BJ (cell line): ENCODE measurements around the gene SYNPO. TPM values are rescaled to one million over a fixed set of nuclear protein-coding genes. Genes with fewer than 3 reads are reported as not detected.

Experiments
- CTCF ChIA-PET: fragments of 350-600 bp; formaldehyde crosslinking; extraction: SDS; loops from one replicate; lab custom pipeline; 2021; ENCODE audit warnings: antibody characterized with exemption, inconsistent platforms; lab: Yijun Ruan, JAX
- POLR2A ChIA-PET: fragments of 300-600 bp; sonication (Branson Sonifier 250); formaldehyde crosslinking; extraction: SDS; loops from one replicate; lab custom pipeline; 2021; ENCODE audit warnings: antibody characterized with exemption; lab: Charles Lee
- DNase-seq: peaks from one replicate; pipeline ENCODE4 v3.0.0-alpha.2; 2011; ENCODE audit warnings: low read depth
- H3K27me3 ChIP-seq: 2 replicates; pipeline ENCODE4 v1.6.0; 2011; ENCODE audit warnings: low read length; ENCODE audit not compliant: control insufficient read depth, insufficient read depth
- H3K36me3 ChIP-seq: 2 replicates; pipeline ENCODE4 v1.5.1; 2011; ENCODE audit warnings: low read length; ENCODE audit not compliant: control insufficient read depth, insufficient read depth
- H3K4me3 ChIP-seq: 2 replicates; pipeline ENCODE4 v1.5.1; 2011; ENCODE audit warnings: low read depth, mild to moderate bottlenecking, control low read depth, low read length
- CTCF ChIP-seq: IDR thresholded peaks from 2 replicates; pipeline ENCODE4 v1.5.1; 2011; ENCODE audit warnings: low read depth, mild to moderate bottlenecking, control low read depth, inconsistent platforms, low read length, moderate library complexity; ENCODE audit not compliant: insufficient read depth
- polyA plus RNA-seq: library from polyadenylated mRNA; depleted of rRNA; stranded (reverse); fragments of >200 nt; gene quantifications from 2 replicates; pipeline ENCODE4 v1.2.3, GENCODE V29; 2011

Gene SYNPO
- polyA plus RNA-seq, 1 experiment = 8.4 TPM

GRCh38 chr5:150638053-150638444, 2.4 kb upstream of the SYNPO start:
- Histone ChIP-seq H3K36me3 (no peaks in the 10 kb centered on the region), H3K4me3 (no peak overlapping the region), H3K27me3 (no peaks in the 10 kb centered on the region)
- ChIA-PET POLR2A (interaction anchor here (0.5 kb wide), 1 partner anchor 9 kb away, joined by 3 read pairs; no protein-coding TSS in a partner anchor), CTCF (interaction anchor here (1.1 kb wide), 1 partner anchor 17 kb away, joined by 4 read pairs; no protein-coding TSS in a partner anchor)
- no peak for TF ChIP-seq CTCF
- DNase-seq = no peak

GRCh38 chr5:150638488-150639376, 1.7 kb upstream of the SYNPO start:
- ChIA-PET CTCF (interaction anchor here (0.9 to 8.5 kb wide), 3 partner anchors 17 to 180 kb away, joined by 4 to 60 read pairs (median 4); no protein-coding TSS in a partner anchor), POLR2A (interaction anchor here (0.5 kb wide), 1 partner anchor 166 kb away, joined by 4 read pairs; no protein-coding TSS in a partner anchor)
- Histone ChIP-seq H3K36me3 (no peaks in the 10 kb centered on the region), H3K27me3 (no peaks in the 10 kb centered on the region), H3K4me3 (no peak overlapping the region)
- TF ChIP-seq CTCF = no peak
- DNase-seq = no peak

- no peak overlapping the region for H3K4me3 ChIP-seq
- no peak for DNase-seq
- no peaks in the 10 kb centered on the region for H3K36me3 ChIP-seq
- CTCF ChIA-PET = interaction anchor here (0.9 to 8.5 kb wide), 3 partner anchors 16 to 180 kb away, joined by 3 to 60 read pairs (median 4); no protein-coding TSS in a partner anchor
- POLR2A ChIA-PET = interaction anchor here (0.5 kb wide), 1 partner anchor 166 kb away, joined by 4 read pairs; no protein-coding TSS in a partner anchor
- no peaks in the 10 kb centered on the region for H3K27me3 ChIP-seq
- no peak for TF ChIP-seq CTCF
Measured at GRCh38 chr5:150639377-150639692, 1.1 kb upstream of the SYNPO start.

- no peak overlapping the region for H3K4me3 ChIP-seq
- H3K27me3 ChIP-seq = no peaks in the 10 kb centered on the region
- H3K36me3 ChIP-seq = no peaks in the 10 kb centered on the region
- no peak for DNase-seq
- ChIA-PET CTCF (interaction anchor here (0.9 to 8.5 kb wide), 4 partner anchors 13 to 181 kb away, joined by 3 to 60 read pairs (median 5); no protein-coding TSS in a partner anchor), POLR2A (no interaction called here)
- no peak for TF ChIP-seq CTCF
Measured at GRCh38 chr5:150639751-150640150, 709 bp upstream of the SYNPO start.

GRCh38 chr5:150641006-150641570, 628 bp downstream of the SYNPO start:
- DNase-seq = no peak
- Histone ChIP-seq H3K36me3 (no peaks in the 10 kb centered on the region), H3K4me3 (peak overlapping the region; percentile 50), H3K27me3 (no peaks in the 10 kb centered on the region)
- ChIA-PET POLR2A (no interaction called here), CTCF (interaction anchor here (1.1 to 8.5 kb wide), 4 partner anchors 15 to 80 kb away, joined by 3 to 60 read pairs (median 4); no protein-coding TSS in a partner anchor)
- no peak for TF ChIP-seq CTCF
